Kidney capillary endothelial cell (primary cell): Measurements from ENCODE around the gene CEP162.
"Not testable (repeated sequence)": the region's sequence is repeated elsewhere in the genome, so short reads cannot be mapped to it uniquely, and the experiment has no call there.

Source experiments
- DNase-seq: peaks from one replicate; pipeline ENCODE4 v3.0.0-alpha.2; 2018; ENCODE audit warnings: low spot score

Gene CEP162

GRCh38 chr6:84151669-84152068 is 75.8 kb downstream of the CEP162 start:
- no peak for DNase-seq

GRCh38 chr6:84150705-84151104 is 76.7 kb downstream of the CEP162 start:
- DNase-seq, result no peak

- DNase-seq, result no peak
Observed at GRCh38 chr6:84141521-84141920, 85.9 kb downstream of the CEP162 start.

GRCh38 chr6:84139311-84139710 is 88.1 kb downstream of the CEP162 start:
- DNase-seq, result no peak

GRCh38 chr6:84137989-84138575 is 89.4 kb downstream of the CEP162 start:
- peak; percentile 42 for DNase-seq

GRCh38 chr6:84137051-84137375 is 90.4 kb downstream of the CEP162 start:
- DNase-seq, result no peak

GRCh38 chr6:84136364-84137050 is 90.9 kb downstream of the CEP162 start:
- no peak for DNase-seq

- DNase-seq, result no peak
Observed at GRCh38 chr6:84135291-84135690, 92.2 kb downstream of the CEP162 start.

- DNase-seq, result not testable (repeated sequence)
Observed at GRCh38 chr6:84133385-84133784, 94.1 kb downstream of the CEP162 start.

GRCh38 chr6:84129588-84129987 is 97.9 kb downstream of the CEP162 start:
- not testable (repeated sequence) for DNase-seq

GRCh38 chr6:84123186-84123585 is 104.3 kb downstream of the CEP162 start:
- DNase-seq, result no peak

GRCh38 chr6:84119277-84119676 is 108.2 kb downstream of the CEP162 start:
- DNase-seq, result no peak

- DNase-seq, result no peak
Observed at GRCh38 chr6:84118191-84118590, 109.3 kb downstream of the CEP162 start.

GRCh38 chr6:84114933-84115594 is 112.4 kb downstream of the CEP162 start:
- not testable (repeated sequence) for DNase-seq

GRCh38 chr6:84111351-84111750 is 116.1 kb downstream of the CEP162 start:
- not testable (repeated sequence) for DNase-seq

- DNase-seq, result no peak
Observed at GRCh38 chr6:84107495-84107894, 119.9 kb downstream of the CEP162 start.

- peak; percentile 58 for DNase-seq
Observed at GRCh38 chr6:84105215-84105924, 122.1 kb downstream of the CEP162 start.

- DNase-seq, result no peak
Observed at GRCh38 chr6:84103029-84103428, 124.4 kb downstream of the CEP162 start.

- no peak for DNase-seq
Observed at GRCh38 chr6:84095156-84095555, 132.3 kb downstream of the CEP162 start.

- no peak for DNase-seq
Observed at GRCh38 chr6:84093441-84094435, 133.7 kb downstream of the CEP162 start.

GRCh38 chr6:84089552-84089951 is 137.9 kb downstream of the CEP162 start:
- no peak for DNase-seq

- DNase-seq, result no peak
Observed at GRCh38 chr6:84089081-84089480, 138.4 kb downstream of the CEP162 start.
